ENCODE results near the gene ERC1.
A peak's percentile ranks its signal among the peaks of the same experiment; 100 is the strongest.

ERC1 gene

GRCh38 chr12:1367331-1368291, 376.6 kb downstream of the ERC1 start:
- Histone ChIP-seq H3K27ac (ENCODE audit: low read depth, low read length) (no peak overlapping the region), H3K4me3 (ENCODE audit: low read depth, low read length) (no peak overlapping the region), H3K9me3 (ENCODE audit: control insufficient read depth, insufficient read depth, low read depth, low read length) (peaks cover 3% of the 10 kb centered on the region; the same call in 1 of the 2 replicates), H3K9ac (ENCODE audit: low read length) (no peak overlapping the region), H3K27me3 (ENCODE audit: control insufficient read depth, insufficient read depth, low read length) (no peaks in the 10 kb centered on the region), H3K36me3 (ENCODE audit: control insufficient read depth, insufficient read depth, low read length) (peaks cover 2% of the 10 kb centered on the region; the same call in 1 of the 2 replicates), H3K4me1 (ENCODE audit: control insufficient read depth, insufficient read depth, low read length) (peaks cover 19% of the 10 kb centered on the region)

GRCh38 chr12:1369460-1369859, 378.4 kb downstream of the ERC1 start:
- Histone ChIP-seq H3K27me3 (ENCODE audit: control insufficient read depth, insufficient read depth, low read length) (no peaks in the 10 kb centered on the region), H3K36me3 (ENCODE audit: control insufficient read depth, insufficient read depth, low read length) (peaks cover 3% of the 10 kb centered on the region; the same call in 1 of the 2 replicates), H3K4me3 (ENCODE audit: low read depth, low read length) (no peak overlapping the region), H3K4me1 (ENCODE audit: control insufficient read depth, insufficient read depth, low read length) (peaks cover 19% of the 10 kb centered on the region), H3K9me3 (ENCODE audit: control insufficient read depth, insufficient read depth, low read depth, low read length) (peaks cover 3% of the 10 kb centered on the region; the same call in 1 of the 2 replicates), H3K9ac (ENCODE audit: low read length) (no peak overlapping the region), H3K27ac (ENCODE audit: low read depth, low read length) (0 out of 2 replicates have a peak overlapping the region, but pooled peaks have one; percentile 15)

GRCh38 chr12:1369938-1370500, 379.0 kb downstream of the ERC1 start:
- Histone ChIP-seq H3K27ac (ENCODE audit: low read depth, low read length) (no peak overlapping the region), H3K4me3 (ENCODE audit: low read depth, low read length) (no peak overlapping the region), H3K27me3 (ENCODE audit: control insufficient read depth, insufficient read depth, low read length) (no peaks in the 10 kb centered on the region), H3K9me3 (ENCODE audit: control insufficient read depth, insufficient read depth, low read depth, low read length) (peaks cover 6% of the 10 kb centered on the region; the same call in 1 of the 2 replicates), H3K36me3 (ENCODE audit: control insufficient read depth, insufficient read depth, low read length) (peaks cover 5% of the 10 kb centered on the region), H3K4me1 (ENCODE audit: control insufficient read depth, insufficient read depth, low read length) (peaks cover 19% of the 10 kb centered on the region), H3K9ac (ENCODE audit: low read length) (no peak overlapping the region)

- peaks cover 5% of the 10 kb centered on the region; the same call in 1 of the 2 replicates for H3K9me3 ChIP-seq (ENCODE audit: control insufficient read depth, insufficient read depth, low read depth, low read length)
- H3K4me1 ChIP-seq (ENCODE audit: control insufficient read depth, insufficient read depth, low read length), result peaks cover 11% of the 10 kb centered on the region
- H3K9ac ChIP-seq (ENCODE audit: low read length), result no peak overlapping the region
- no peaks in the 10 kb centered on the region for H3K27me3 ChIP-seq (ENCODE audit: control insufficient read depth, insufficient read depth, low read length)
- H3K27ac ChIP-seq (ENCODE audit: low read depth, low read length), result no peak overlapping the region
- H3K36me3 ChIP-seq (ENCODE audit: control insufficient read depth, insufficient read depth, low read length), result peaks cover 6% of the 10 kb centered on the region
- no peak overlapping the region for H3K4me3 ChIP-seq (ENCODE audit: low read depth, low read length)
Measured at GRCh38 chr12:1373901-1374735, 383.1 kb downstream of the ERC1 start.

GRCh38 chr12:1375323-1375722, 384.3 kb downstream of the ERC1 start:
- H3K27me3 ChIP-seq (ENCODE audit: control insufficient read depth, insufficient read depth, low read length), result no peaks in the 10 kb centered on the region
- H3K27ac ChIP-seq (ENCODE audit: low read depth, low read length), result no peak overlapping the region
- peaks cover 5% of the 10 kb centered on the region; the same call in 1 of the 2 replicates for H3K9me3 ChIP-seq (ENCODE audit: control insufficient read depth, insufficient read depth, low read depth, low read length)
- no peaks in the 10 kb centered on the region for H3K4me1 ChIP-seq (ENCODE audit: control insufficient read depth, insufficient read depth, low read length)
- no peak overlapping the region for H3K4me3 ChIP-seq (ENCODE audit: low read depth, low read length)
- peaks cover 6% of the 10 kb centered on the region for H3K36me3 ChIP-seq (ENCODE audit: control insufficient read depth, insufficient read depth, low read length)
- no peak overlapping the region for H3K9ac ChIP-seq (ENCODE audit: low read length)

- Histone ChIP-seq H3K9me3 (ENCODE audit: control insufficient read depth, insufficient read depth, low read depth, low read length) (peaks cover 5% of the 10 kb centered on the region; the same call in 1 of the 2 replicates), H3K4me1 (ENCODE audit: control insufficient read depth, insufficient read depth, low read length) (no peaks in the 10 kb centered on the region), H3K36me3 (ENCODE audit: control insufficient read depth, insufficient read depth, low read length) (peaks cover 6% of the 10 kb centered on the region), H3K27me3 (ENCODE audit: control insufficient read depth, insufficient read depth, low read length) (no peaks in the 10 kb centered on the region), H3K27ac (ENCODE audit: low read depth, low read length) (no peak overlapping the region), H3K4me3 (ENCODE audit: low read depth, low read length) (no peak overlapping the region), H3K9ac (ENCODE audit: low read length) (no peak overlapping the region)
Measured at GRCh38 chr12:1377117-1377516, 386.1 kb downstream of the ERC1 start.

GRCh38 chr12:1377681-1378080, 386.7 kb downstream of the ERC1 start:
- H3K36me3 ChIP-seq (ENCODE audit: control insufficient read depth, insufficient read depth, low read length), result peaks cover 4% of the 10 kb centered on the region
- H3K4me3 ChIP-seq (ENCODE audit: low read depth, low read length), result no peak overlapping the region
- no peaks in the 10 kb centered on the region for H3K27me3 ChIP-seq (ENCODE audit: control insufficient read depth, insufficient read depth, low read length)
- peaks cover 5% of the 10 kb centered on the region; the same call in 1 of the 2 replicates for H3K9me3 ChIP-seq (ENCODE audit: control insufficient read depth, insufficient read depth, low read depth, low read length)
- H3K9ac ChIP-seq (ENCODE audit: low read length), result no peak overlapping the region
- H3K27ac ChIP-seq (ENCODE audit: low read depth, low read length), result no peak overlapping the region
- H3K4me1 ChIP-seq (ENCODE audit: control insufficient read depth, insufficient read depth, low read length), result no peaks in the 10 kb centered on the region

GRCh38 chr12:1380171-1380851, 389.3 kb downstream of the ERC1 start:
- Histone ChIP-seq H3K36me3 (ENCODE audit: control insufficient read depth, insufficient read depth, low read length) (no peaks in the 10 kb centered on the region; the same call in 1 of the 2 replicates), H3K9ac (ENCODE audit: low read length) (no peak overlapping the region), H3K4me3 (ENCODE audit: low read depth, low read length) (no peak overlapping the region), H3K9me3 (ENCODE audit: control insufficient read depth, insufficient read depth, low read depth, low read length) (peaks cover 3% of the 10 kb centered on the region; the same call in 1 of the 2 replicates), H3K4me1 (ENCODE audit: control insufficient read depth, insufficient read depth, low read length) (no peaks in the 10 kb centered on the region), H3K27me3 (ENCODE audit: control insufficient read depth, insufficient read depth, low read length) (no peaks in the 10 kb centered on the region), H3K27ac (ENCODE audit: low read depth, low read length) (no peak overlapping the region)

- H3K36me3 ChIP-seq (ENCODE audit: control insufficient read depth, insufficient read depth, low read length), result peaks cover 6% of the 10 kb centered on the region; the same call in 1 of the 2 replicates
- H3K4me3 ChIP-seq (ENCODE audit: low read depth, low read length), result no peak overlapping the region
- H3K27me3 ChIP-seq (ENCODE audit: control insufficient read depth, insufficient read depth, low read length), result no peaks in the 10 kb centered on the region
- peaks cover 12% of the 10 kb centered on the region; the same call in 1 of the 2 replicates for H3K9me3 ChIP-seq (ENCODE audit: control insufficient read depth, insufficient read depth, low read depth, low read length)
- H3K9ac ChIP-seq (ENCODE audit: low read length), result no peak overlapping the region
- H3K4me1 ChIP-seq (ENCODE audit: control insufficient read depth, insufficient read depth, low read length), result no peaks in the 10 kb centered on the region
- H3K27ac ChIP-seq (ENCODE audit: low read depth, low read length), result no peak overlapping the region
Measured at GRCh38 chr12:1382151-1382550, 391.1 kb downstream of the ERC1 start.

GRCh38 chr12:1382826-1383225, 391.8 kb downstream of the ERC1 start:
- H3K9ac ChIP-seq (ENCODE audit: low read length), result no peak overlapping the region
- peaks cover 19% of the 10 kb centered on the region for H3K9me3 ChIP-seq (ENCODE audit: control insufficient read depth, insufficient read depth, low read depth, low read length)
- no peak overlapping the region for H3K4me3 ChIP-seq (ENCODE audit: low read depth, low read length)
- no peaks in the 10 kb centered on the region for H3K27me3 ChIP-seq (ENCODE audit: control insufficient read depth, insufficient read depth, low read length)
- peaks cover 10% of the 10 kb centered on the region; the same call in 1 of the 2 replicates for H3K36me3 ChIP-seq (ENCODE audit: control insufficient read depth, insufficient read depth, low read length)
- no peaks in the 10 kb centered on the region for H3K4me1 ChIP-seq (ENCODE audit: control insufficient read depth, insufficient read depth, low read length)
- no peak overlapping the region for H3K27ac ChIP-seq (ENCODE audit: low read depth, low read length)

Data from HUES6 (cell line).